GM18517 (cell line): ENCODE measurements around the gene HNRNPK.
"Not testable (repeated sequence)": the region's sequence is repeated elsewhere in the genome, so short reads cannot be mapped to it uniquely, and the experiment has no call there.

ENCODE experiments used
- ATAC-seq: cut with Tn5 transposase; IDR thresholded peaks from one replicate; pipeline ENCODE4 v1.9.1; 2021; ENCODE audit warnings: mild to moderate bottlenecking, moderate library complexity; ENCODE audit not compliant: unreplicated experiment

Gene HNRNPK

DNA sequence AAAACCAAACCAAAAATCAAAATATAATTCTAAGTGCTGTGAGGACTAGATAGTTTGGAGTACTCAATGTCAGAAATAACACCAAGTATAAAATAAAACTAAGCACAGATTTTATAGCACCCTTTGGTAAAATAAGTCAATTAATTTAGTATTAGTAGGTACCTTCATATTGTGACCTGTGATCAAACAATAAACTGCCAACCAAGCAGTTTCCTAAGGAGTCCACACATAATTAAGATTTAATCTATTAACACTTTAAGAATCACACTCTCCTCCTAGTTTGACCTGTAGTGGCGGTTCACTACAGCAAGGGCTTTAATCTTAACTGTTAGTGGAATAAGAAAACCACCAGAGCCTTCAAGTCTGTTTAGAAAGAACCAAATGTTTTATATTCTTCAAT, 2.8 kb downstream of the HNRNPK start:
- no peak for ATAC-seq

GRCh38 chr9:83976372-83976771, 3.6 kb downstream of the HNRNPK start:
- no peak for ATAC-seq

- no peak for ATAC-seq
Observed at GRCh38 chr9:83975300-83975699, 4.7 kb downstream of the HNRNPK start.

DNA sequence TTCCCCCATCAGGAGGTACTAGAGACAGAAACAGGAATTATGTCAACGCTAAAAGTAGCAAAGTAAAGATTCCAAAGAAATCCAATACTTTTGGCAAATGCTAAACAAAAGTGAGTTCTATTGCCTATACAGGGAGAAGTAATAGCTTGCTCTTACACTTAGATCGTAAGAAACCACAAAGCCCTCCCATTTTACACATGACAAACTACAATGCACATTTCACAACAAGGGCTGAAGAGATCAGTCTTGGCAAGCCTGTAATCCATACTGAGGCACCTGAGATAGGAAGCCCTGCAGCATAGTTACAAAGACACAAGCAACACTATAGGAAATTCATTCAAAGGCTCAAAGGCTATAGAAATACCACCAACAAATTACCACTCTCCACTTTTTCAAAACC, 7.7 kb downstream of the HNRNPK start:
- ATAC-seq: no peak

DNA sequence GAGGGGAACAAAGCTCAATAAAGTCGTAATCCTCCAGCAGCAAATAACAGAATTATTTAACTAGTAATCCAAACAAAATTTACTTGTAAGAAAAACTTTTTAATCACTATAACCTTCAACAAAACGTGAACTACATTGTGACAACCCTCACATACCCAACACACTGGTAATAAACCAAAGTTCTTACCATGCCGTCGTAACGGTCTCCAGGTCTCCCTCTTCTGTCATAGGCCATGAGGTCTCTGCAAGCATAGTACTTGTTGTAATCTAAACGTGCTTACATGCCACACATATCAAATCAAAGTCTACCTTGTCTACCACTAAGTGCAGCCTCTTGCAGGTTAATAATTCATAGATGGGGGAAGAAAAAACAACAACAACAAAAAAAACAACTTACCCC, 8.5 kb downstream of the HNRNPK start:
- no peak for ATAC-seq

- no peak for ATAC-seq
Observed at GRCh38 chr9:83969602-83970001, 10.4 kb downstream of the HNRNPK start.

DNA sequence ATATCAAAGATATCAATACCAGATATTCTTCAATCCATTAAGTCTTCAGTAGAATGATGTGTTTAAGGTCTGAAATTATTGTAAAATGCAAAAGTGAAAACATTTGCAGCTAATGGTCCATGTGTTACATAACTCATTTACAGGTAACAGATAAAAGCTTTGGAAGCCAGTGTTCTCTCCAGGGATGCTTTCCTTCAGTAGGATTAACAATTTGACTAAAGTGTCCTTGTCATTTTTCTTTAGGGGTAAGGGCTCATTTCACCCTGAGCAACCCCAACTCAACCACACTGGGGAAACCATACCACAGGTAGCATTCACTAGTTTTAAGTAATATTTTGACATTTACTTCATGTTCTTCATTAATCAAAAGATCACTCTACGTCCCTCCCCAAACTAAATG, 12.9 kb downstream of the HNRNPK start:
- ATAC-seq: no peak

DNA sequence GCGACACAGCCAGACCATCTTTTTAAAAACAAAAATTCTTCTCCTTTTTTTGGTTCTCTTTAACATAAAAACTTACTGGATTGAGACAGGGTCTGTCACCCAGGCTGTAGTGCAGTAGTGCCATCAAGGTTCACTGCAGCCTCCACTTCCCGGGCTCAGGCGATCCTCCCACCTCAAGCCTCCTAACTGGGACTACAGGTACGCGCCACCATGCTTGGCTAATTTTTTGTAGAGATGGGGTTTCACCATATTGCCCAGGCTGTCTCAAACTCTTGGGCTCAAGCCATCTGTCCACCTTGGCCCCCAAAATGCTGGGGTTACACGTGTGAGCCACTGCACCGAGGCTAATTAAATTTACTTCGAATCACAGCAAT, 13.8 kb downstream of the HNRNPK start:
- ATAC-seq: no peak

GRCh38 chr9:83965350-83966208, 14.4 kb downstream of the HNRNPK start:
- no peak for ATAC-seq

DNA sequence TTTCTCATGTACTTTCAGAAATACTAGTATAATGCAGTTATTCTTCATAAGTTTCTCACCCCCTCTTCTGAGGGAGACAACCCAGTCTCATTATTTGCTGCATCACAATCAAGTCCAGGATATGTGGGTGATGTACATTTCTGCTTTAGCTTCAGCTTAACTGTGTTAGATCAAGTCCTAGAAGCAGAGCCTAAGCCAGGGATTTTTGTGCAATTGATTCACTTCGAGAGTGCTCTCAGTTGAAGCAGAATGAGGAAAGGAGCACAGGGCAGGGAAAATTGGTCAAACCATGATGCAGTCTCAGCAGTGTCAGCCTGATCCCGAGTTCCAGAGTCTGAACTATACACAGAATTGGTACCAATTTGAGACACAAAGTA, 15.1 kb downstream of the HNRNPK start:
- no peak for ATAC-seq

DNA sequence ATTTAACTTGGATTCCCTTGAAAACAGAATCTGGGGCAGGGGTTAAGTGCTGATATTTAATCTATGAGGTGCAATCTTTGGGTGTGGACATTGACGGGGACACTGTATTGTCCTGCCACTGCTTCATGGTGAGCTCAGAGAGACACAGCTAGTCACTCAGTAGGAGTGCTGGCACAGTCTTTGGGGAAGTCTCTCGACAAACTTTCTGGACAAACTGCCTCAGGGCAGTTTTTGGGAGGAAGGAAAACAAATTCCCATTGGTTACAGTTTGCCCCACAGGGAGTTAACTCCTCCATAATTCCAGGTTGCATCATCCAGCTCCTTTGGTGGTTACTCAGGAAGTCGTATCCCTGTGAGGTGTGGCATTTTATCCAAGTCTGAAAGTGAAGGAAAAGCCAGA, 17.9 kb downstream of the HNRNPK start:
- ATAC-seq: no peak

DNA sequence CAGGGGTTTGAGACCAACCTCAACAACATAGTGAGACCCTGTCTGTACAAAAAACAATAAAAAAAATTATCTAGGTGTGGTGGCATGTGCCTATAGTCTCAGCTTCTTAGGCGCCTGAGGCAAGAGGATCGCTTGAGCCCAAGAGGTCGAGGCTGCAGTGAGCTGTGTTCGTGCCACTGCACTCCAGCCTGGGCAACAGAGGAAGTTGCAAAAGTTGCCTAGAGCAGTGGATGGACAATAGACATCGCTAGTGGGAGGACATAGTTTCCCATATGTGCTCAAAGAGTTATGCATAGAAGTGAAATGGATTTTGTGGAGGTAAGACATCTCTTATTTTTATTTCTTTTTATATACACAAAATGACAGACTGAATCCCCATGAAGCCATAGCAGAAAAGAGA, 19.0 kb downstream of the HNRNPK start:
- no peak for ATAC-seq

GRCh38 chr9:83959061-83959460, 21.0 kb downstream of the HNRNPK start:
- no peak for ATAC-seq

DNA sequence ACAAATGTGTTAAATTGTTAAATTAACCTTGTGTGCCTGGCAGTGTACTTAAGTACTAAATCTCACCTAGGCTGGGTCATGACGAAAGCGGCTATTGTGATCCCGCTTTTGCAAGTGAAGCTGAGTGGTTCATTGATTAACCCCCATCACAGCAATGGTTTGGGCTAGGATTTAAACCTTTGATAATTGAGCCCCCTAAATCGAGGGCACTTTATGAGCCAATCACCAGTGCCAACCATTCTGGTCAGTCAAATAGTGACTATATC, 22.8 kb downstream of the HNRNPK start:
- no peak for ATAC-seq

GRCh38 chr9:83956436-83957247, 23.4 kb downstream of the HNRNPK start:
- ATAC-seq: peak; percentile 85

DNA sequence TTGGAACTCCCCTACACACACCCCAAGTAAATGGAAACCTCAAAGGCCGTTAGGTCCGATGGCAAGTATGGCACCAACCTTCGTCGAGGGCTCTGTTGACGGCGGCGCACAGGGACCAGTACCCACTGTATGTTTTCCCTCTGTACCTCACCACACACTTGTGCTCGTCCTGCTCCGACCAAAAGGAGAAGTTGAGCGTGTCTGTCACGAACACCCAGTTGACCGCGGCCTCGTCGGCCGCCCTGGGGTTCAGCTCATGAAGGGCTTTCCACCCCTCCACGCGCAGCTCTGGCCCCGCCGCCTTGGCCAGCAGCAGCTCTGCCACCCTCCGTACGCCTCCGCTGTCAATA, 24.0 kb downstream of the HNRNPK start:
- ATAC-seq: peak; percentile 57

DNA sequence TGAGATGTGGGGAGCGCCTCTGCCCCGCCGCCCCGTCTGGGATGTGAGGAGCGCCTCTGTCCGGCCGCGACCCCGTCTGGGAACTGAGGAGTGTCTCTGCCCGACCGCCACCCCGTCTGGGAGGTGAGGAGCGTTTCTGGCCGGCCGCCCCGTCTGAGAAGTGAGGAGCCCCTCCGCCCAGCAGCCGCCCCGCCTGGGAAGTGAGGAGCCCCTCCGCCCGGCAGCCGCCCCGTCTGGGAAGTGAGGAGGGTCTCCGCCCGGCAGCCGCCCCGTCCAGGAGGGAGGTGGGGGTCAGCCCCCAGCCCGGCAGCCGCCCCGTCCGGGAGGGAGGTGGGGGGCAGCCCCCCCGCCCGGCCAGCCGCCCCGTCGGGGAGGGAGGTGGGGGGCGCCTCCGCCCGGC, 31.9 kb downstream of the HNRNPK start:
- ATAC-seq: not testable (repeated sequence)

DNA sequence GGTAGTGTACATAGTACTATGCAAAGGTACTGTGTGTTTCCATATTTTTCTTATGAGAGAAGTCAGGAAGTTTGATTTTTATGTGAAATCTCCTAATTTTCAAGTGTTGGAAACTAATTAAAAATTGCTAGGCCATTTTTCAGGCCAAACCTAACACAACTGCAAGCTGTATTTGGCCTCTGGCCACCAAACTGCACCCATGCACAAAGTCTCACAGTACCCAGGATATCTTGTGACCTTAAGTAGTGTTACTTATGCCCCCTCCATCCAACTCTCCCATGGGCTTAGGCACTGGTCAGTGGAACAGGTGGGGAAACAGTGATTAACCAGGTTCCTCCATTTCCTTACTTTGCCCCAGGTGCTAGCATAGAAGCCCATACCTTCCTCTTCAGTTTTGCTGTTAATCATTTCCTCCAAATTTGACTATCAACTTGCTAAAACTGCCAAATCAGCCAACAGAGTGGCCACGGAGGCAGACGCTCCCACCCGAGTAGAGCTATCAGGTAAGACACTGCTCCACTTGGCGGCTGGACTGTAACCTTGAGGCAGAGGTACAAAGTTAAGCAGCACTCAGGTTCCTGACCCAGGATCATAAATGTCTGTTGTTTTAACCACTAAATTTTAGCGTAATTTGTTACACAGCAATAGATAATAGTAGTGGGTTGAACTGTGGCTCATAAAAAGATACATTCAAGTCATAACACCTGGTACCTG, 39.3 kb downstream of the HNRNPK start:
- no peak for ATAC-seq

- ATAC-seq: no peak
Observed at GRCh38 chr9:83937861-83938455, 42.1 kb downstream of the HNRNPK start.

GRCh38 chr9:83936523-83936922, 43.5 kb downstream of the HNRNPK start:
- no peak for ATAC-seq

DNA sequence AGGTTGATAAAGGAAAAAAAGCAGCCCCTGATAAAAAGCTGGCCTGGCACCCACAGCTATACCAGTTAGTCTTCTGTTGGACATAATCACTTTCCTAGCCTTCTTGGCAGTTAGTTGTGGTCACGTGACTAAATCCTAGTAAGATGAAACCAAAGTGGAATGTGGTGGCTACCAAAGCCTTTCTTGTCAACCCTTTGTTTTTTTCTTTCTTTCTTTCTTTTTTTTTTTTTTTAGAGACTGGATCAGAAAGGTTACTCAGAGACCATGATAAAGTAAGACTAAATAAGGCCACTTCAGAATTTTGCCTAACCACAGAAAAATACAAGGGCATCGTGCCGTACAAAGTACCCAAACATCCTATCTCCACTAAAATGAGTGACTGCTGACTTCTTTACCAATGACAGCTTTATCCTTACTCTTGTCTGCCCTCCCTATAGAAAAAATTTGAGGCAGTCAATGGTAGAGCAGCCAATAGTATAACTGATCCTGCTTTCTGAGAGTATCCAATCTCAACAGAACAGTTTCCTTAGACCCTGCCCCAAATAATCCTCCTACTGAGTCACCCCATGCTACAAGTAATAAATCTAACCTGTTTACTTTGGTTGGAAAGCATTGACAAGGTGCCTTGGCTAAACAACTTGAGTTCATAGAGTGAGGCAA, 44.6 kb downstream of the HNRNPK start:
- ATAC-seq: no peak
